Mucosa of descending colon (tissue), 3 donors: ENCODE measurements around the gene SH3RF3. TPM values are rescaled to one million over a fixed set of nuclear protein-coding genes. Genes with fewer than 3 reads are reported as not detected.

Experiments used
- ATAC-seq: fragments of 200-7000 bp; cut with Tn5 transposase; one replicate; pipeline ENCODE4 v1.9.1; 2020; ENCODE audit warnings: mild to moderate bottlenecking, moderate library complexity
- DNase-seq, 3 donors: peaks; one replicate each; pipeline ENCODE4 v3.0.0-alpha.2; 2020
- H3K36me3 ChIP-seq: fragments of 200-600 bp; one replicate; pipeline ENCODE4 v1.8.0; 2021; ENCODE audit warnings: low read depth, mild to moderate bottlenecking
- H3K4me1 ChIP-seq: fragments of 200-600 bp; one replicate; pipeline ENCODE4 v1.8.0; 2021; ENCODE audit warnings: low read depth, mild to moderate bottlenecking
- H3K4me3 ChIP-seq: fragments of 200-600 bp; one replicate; pipeline ENCODE4 v1.8.0; 2021; ENCODE audit warnings: mild to moderate bottlenecking
- H3K9me3 ChIP-seq: fragments of 200-600 bp; one replicate; pipeline ENCODE4 v1.8.0; 2021; ENCODE audit warnings: mild to moderate bottlenecking
- CTCF ChIP-seq: fragments of 200-600 bp; IDR thresholded peaks from one replicate; pipeline ENCODE4 v1.8.0; 2022; ENCODE audit warnings: antibody characterized with exemption, mild to moderate bottlenecking
- intact Hi-C, 2 donors: fragments of 100-400 bp; cut with DNase I in 1 of 2; cut with micrococcal nuclease in 1 of 2; formaldehyde crosslinking; loops; one replicate each; pipeline versions ENCODE4 v1.11.0 to v1.11.1; 2022; cut with DNase I, micrococcal nuclease
- total RNA-seq, 3 donors: library from RNA; stranded (reverse); fragmentation: NEBNext Ultra II Directional in 2 of 3; extraction: Animal tissue kit (Norgen Biotek cat#: 25700) in 2 of 3; gene quantifications; one replicate each; pipeline versions ENCODE4 v1.2.1 to v1.2.4, GENCODE V29; 2021 to 2023
- donor health status: DM: no; HTN: no; CAD: no; lungs with moderate emphysema.
- donor health status: DM: no; HTN: no; CAD: no.
- donor health status: DM: no; HTN: yes; CAD: no.

The SH3RF3 gene
- total RNA-seq, 3 donors from 2014 or later = 1.9 to 3.7 (median 3.0) TPM

DNA sequence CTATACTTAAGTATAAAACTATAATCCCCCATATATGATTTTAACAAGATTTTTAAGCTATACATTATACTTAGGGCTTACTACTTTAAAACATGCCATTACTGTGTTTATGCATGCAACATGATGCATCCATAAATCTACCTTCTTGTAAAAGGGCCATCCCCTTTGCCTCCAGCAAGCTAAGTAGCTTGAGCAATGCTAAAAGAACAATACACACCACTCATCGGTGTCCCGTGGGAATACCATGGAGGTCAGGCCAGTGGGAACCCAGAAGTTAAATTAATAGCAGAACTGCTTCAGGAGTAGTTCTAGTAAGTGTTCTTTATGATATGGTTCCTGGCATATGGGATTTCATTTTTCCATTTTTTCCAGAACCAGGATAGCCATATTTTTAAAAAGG, 37.8 kb downstream of the SH3RF3 start:
- H3K9me3 ChIP-seq = no peaks in the 10 kb centered on the region
- no peaks in the 10 kb centered on the region for H3K36me3 ChIP-seq
- H3K4me3 ChIP-seq = no peak overlapping the region
- TF ChIP-seq CTCF = no peak
- intact Hi-C loops = no loop called here
- no peak for DNase-seq
- ATAC-seq = no peak
- no peaks in the 10 kb centered on the region for H3K4me1 ChIP-seq

DNA sequence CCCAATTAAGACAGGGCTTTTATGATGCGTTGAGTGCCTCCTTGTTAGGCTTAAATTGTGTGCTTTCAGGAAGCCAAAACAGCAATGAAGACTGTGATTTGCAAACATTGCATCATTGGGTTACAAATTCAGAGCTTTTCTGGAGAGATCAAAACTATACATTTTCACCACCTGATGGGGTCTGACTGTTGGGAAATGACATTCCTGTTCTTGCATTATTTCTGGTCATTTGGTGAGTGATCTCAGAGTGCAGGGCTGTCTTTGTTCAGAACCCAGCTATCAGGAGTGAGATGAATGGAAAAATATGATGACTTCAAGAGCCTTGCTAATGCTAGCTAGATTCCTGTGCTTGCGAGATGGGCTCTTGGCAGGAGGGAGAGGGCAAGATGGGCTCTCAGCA, 39.1 kb downstream of the SH3RF3 start:
- Histone ChIP-seq H3K9me3 (no peaks in the 10 kb centered on the region), H3K4me3 (no peak overlapping the region), H3K4me1 (no peaks in the 10 kb centered on the region), H3K36me3 (no peaks in the 10 kb centered on the region)
- no peak for DNase-seq
- no peak for ATAC-seq
- TF ChIP-seq CTCF = no peak
- intact Hi-C loops = no loop called here

- Histone ChIP-seq H3K36me3 (no peaks in the 10 kb centered on the region), H3K4me3 (no peak overlapping the region), H3K9me3 (no peaks in the 10 kb centered on the region), H3K4me1 (no peaks in the 10 kb centered on the region)
- no peak for TF ChIP-seq CTCF
- intact Hi-C loops = no loop called here
- ATAC-seq (no peak), DNase-seq (no peak)
These were observed 39.7 kb downstream of the SH3RF3 start for GRCh38 chr2:109168716-109169115.

- ATAC-seq (peak; percentile 13), DNase-seq (no peak)
- H3K4me1 ChIP-seq = no peaks in the 10 kb centered on the region
- no peaks in the 10 kb centered on the region for H3K36me3 ChIP-seq
- intact Hi-C loops = no loop called here
- H3K4me3 ChIP-seq = no peak overlapping the region
- no peaks in the 10 kb centered on the region for H3K9me3 ChIP-seq
- TF ChIP-seq CTCF = no peak
These were observed 41.6 kb downstream of the SH3RF3 start for GRCh38 chr2:109170645-109171044.

GRCh38 chr2:109171444-109172334, 42.7 kb downstream of the SH3RF3 start:
- Histone ChIP-seq H3K4me1 (no peaks in the 10 kb centered on the region), H3K9me3 (no peaks in the 10 kb centered on the region), H3K4me3 (no peak overlapping the region), H3K36me3 (no peaks in the 10 kb centered on the region)
- ATAC-seq (peak; percentile 67), DNase-seq (peak; percentile 35 to 60 (median 37))
- TF ChIP-seq CTCF = no peak
- intact Hi-C loops = no loop called here
